Neuronal stem cell (in vitro differentiated cells): ENCODE results near the gene MACF1.
A peak's percentile ranks its signal among the peaks of the same experiment; 100 is the strongest.

Experiments used
- DNase-seq: peaks from one replicate; pipeline ENCODE4 v3.0.0-alpha.2; 2013; ENCODE audit warnings: low spot score
- H2AFZ ChIP-seq: one replicate; pipeline ENCODE4 v1.6.1; 2013; ENCODE audit warnings: mild to moderate bottlenecking, low read length, inconsistent platforms
- H2AK5ac ChIP-seq: 2 replicates; pipeline ENCODE4 v1.6.1; 2013; ENCODE audit warnings: low read depth, mild to moderate bottlenecking, inconsistent platforms, low read length, moderate library complexity, mixed read lengths
- H2BK120ac ChIP-seq: 2 replicates; pipeline ENCODE4 v1.6.1; 2013; ENCODE audit warnings: low read depth, mild to moderate bottlenecking, inconsistent platforms, low read length, moderate library complexity, mixed read lengths
- H2BK12ac ChIP-seq: one replicate; pipeline ENCODE4 v1.6.1; 2013; ENCODE audit warnings: low read length, inconsistent platforms
- H2BK15ac ChIP-seq: 2 replicates; pipeline ENCODE4 v1.6.1; 2013; ENCODE audit warnings: mild to moderate bottlenecking, low read length, inconsistent platforms, mixed read lengths
- H2BK5ac ChIP-seq: one replicate; pipeline ENCODE4 v1.6.1; 2013; ENCODE audit warnings: inconsistent platforms, mild to moderate bottlenecking, low read length, moderate library complexity
- H3K14ac ChIP-seq: one replicate; pipeline ENCODE4 v1.6.1; 2013; ENCODE audit warnings: low read length, inconsistent platforms
- H3K18ac ChIP-seq: 2 replicates; pipeline ENCODE4 v1.6.1; 2013; ENCODE audit warnings: low read length, inconsistent platforms
- H3K23ac ChIP-seq: 2 replicates; pipeline ENCODE4 v1.6.1; 2013; ENCODE audit warnings: low read depth, mild to moderate bottlenecking, mixed read lengths, low read length, inconsistent platforms; ENCODE audit not compliant: poor library complexity
- H3K27ac ChIP-seq: replicated peaks from 3 replicates; pipeline ENCODE4 v1.5.1; 2013; ENCODE audit warnings: low read length, inconsistent platforms
- H3K27me3 ChIP-seq, 3 experiments: 2 replicates each; pipeline ENCODE4 v1.6.1; 2013; ENCODE audit warnings: low read length in 3 of 3, mild to moderate bottlenecking in 2 of 3, inconsistent platforms in 1 of 3, low read depth in 1 of 3, mixed read lengths in 1 of 3, moderate library complexity in 1 of 3; ENCODE audit not compliant: control insufficient read depth in 3 of 3, insufficient read depth in 3 of 3
- H3K36me3 ChIP-seq, 2 donors: replicated peaks in 1 of 2; 2 replicates each; pipeline ENCODE4 v1.6.1; 2013; ENCODE audit warnings: low read length in 2 of 2; ENCODE audit not compliant: control insufficient read depth in 2 of 2, insufficient read depth in 2 of 2
- H3K4ac ChIP-seq: 2 replicates; pipeline ENCODE4 v1.6.1; 2013; ENCODE audit warnings: inconsistent platforms, mild to moderate bottlenecking, low read length, moderate library complexity
- H3K4me1 ChIP-seq, 2 donors: 1 replicate in 1 of 2; 2 replicates in 1 of 2; pipeline ENCODE4 v1.6.1; 2013; ENCODE audit warnings: low read length in 2 of 2, low read depth in 1 of 2; ENCODE audit not compliant: control insufficient read depth in 2 of 2, insufficient read depth in 1 of 2
- H3K4me2 ChIP-seq: one replicate; pipeline ENCODE4 v1.6.1; 2013; ENCODE audit warnings: mild to moderate bottlenecking, low read length, inconsistent platforms; ENCODE audit not compliant: insufficient read depth, poor library complexity, severe bottlenecking
- H3K4me3 ChIP-seq, 2 donors: 2 replicates each; pipeline ENCODE4 v1.5.1; 2013; ENCODE audit warnings: low read length in 2 of 2, mild to moderate bottlenecking in 2 of 2, inconsistent platforms in 1 of 2, moderate library complexity in 1 of 2
- H3K79me1 ChIP-seq: one replicate; pipeline ENCODE4 v1.6.1; 2013; ENCODE audit warnings: low read depth, mild to moderate bottlenecking, inconsistent platforms, low read length, moderate library complexity
- H3K9ac ChIP-seq: one replicate; pipeline ENCODE4 v1.6.1; 2013; ENCODE audit warnings: mild to moderate bottlenecking, low read depth, low read length, inconsistent platforms; ENCODE audit not compliant: poor library complexity
- H3K9me3 ChIP-seq, 2 donors: replicated peaks in 1 of 2; 2 replicates each; pipeline versions ENCODE3 to v1.6.1; 2013; ENCODE audit warnings: low read length in 2 of 2, mild to moderate bottlenecking in 2 of 2, inconsistent platforms in 1 of 2, low read depth in 1 of 2, mixed read lengths in 1 of 2, moderate library complexity in 1 of 2; ENCODE audit not compliant: control insufficient read depth in 2 of 2, insufficient read depth in 1 of 2
- H4K8ac ChIP-seq: one replicate; pipeline ENCODE4 v1.6.1; 2013; ENCODE audit warnings: low read depth, mild to moderate bottlenecking, inconsistent platforms, low read length, moderate library complexity
- H4K91ac ChIP-seq: one replicate; pipeline ENCODE4 v1.6.1; 2013; ENCODE audit warnings: low read length, low read depth, mild to moderate bottlenecking, inconsistent platforms; ENCODE audit not compliant: poor library complexity
- WGBS, 2 donors: extraction: QIAGEN DNeasy Blood & Tissue Kit; methylation state at CpG; one replicate each; pipeline ENCODE4 v1.1.7; 2013; ENCODE audit warnings: missing lambda C conversion rate in 2 of 2, mixed read lengths in 1 of 2; ENCODE audit not compliant: insufficient read length in 2 of 2, insufficient replicate concordance in 1 of 2; ENCODE audit errors: extremely low coverage in 2 of 2; 5-methylcytosine and 5-hydroxymethylcytosine counted together

Gene MACF1

GRCh38 chr1:39164256-39164655 is 40.2 kb upstream of the MACF1 start:
- Histone ChIP-seq H3K4ac (no peak overlapping the region), H3K23ac (no peak overlapping the region), H4K91ac (no peak overlapping the region), H3K4me2 (no peak overlapping the region), H2BK12ac (no peak overlapping the region), H2BK15ac (no peak overlapping the region), H3K79me1 (no peaks in the 10 kb centered on the region), H3K4me1 (peaks cover 7 to 14% of the 10 kb centered on the region in 2 donors), H2BK5ac (no peak overlapping the region), H3K27ac (peak overlapping the region; percentile 29), H3K9ac (no peak overlapping the region), H4K8ac (no peak overlapping the region), H3K36me3 (peaks cover 0 to 5% of the 10 kb centered on the region in 2 donors), H2AFZ (no peak overlapping the region), H3K18ac (no peak overlapping the region), H2BK120ac (no peak overlapping the region), H3K9me3 (no peaks in the 10 kb centered on the region), H3K14ac (no peak overlapping the region), H3K4me3 (no peak overlapping the region), H2AK5ac (no peak overlapping the region), H3K27me3 (no peaks in the 10 kb centered on the region)
- DNase-seq = no peak

GRCh38 chr1:39165049-39165448 is 39.4 kb upstream of the MACF1 start:
- DNase-seq = no peak
- no peak overlapping the region for H2BK5ac ChIP-seq
- no peak overlapping the region for H4K8ac ChIP-seq
- peak overlapping the region; percentile 15 for H3K27ac ChIP-seq
- H2BK120ac ChIP-seq = no peak overlapping the region
- H2AFZ ChIP-seq = no peak overlapping the region
- no peaks in the 10 kb centered on the region for H3K9me3 ChIP-seq
- H3K9ac ChIP-seq = no peak overlapping the region
- H3K27me3 ChIP-seq = no peaks in the 10 kb centered on the region
- peaks cover 0 to 5% of the 10 kb centered on the region in 2 donors for H3K36me3 ChIP-seq
- H3K4me3 ChIP-seq = no peak overlapping the region
- H2AK5ac ChIP-seq = no peak overlapping the region
- H2BK12ac ChIP-seq = no peak overlapping the region
- H3K23ac ChIP-seq = no peak overlapping the region
- no peak overlapping the region for H2BK15ac ChIP-seq
- no peak overlapping the region for H3K18ac ChIP-seq
- H4K91ac ChIP-seq = no peak overlapping the region
- no peak overlapping the region for H3K4me2 ChIP-seq
- peaks cover 7 to 12% of the 10 kb centered on the region in 2 donors for H3K4me1 ChIP-seq
- no peaks in the 10 kb centered on the region for H3K79me1 ChIP-seq
- H3K4ac ChIP-seq = no peak overlapping the region
- no peak overlapping the region for H3K14ac ChIP-seq
- WGBS, 2 donors = no CpG with 5 or more reads among the region's 2 CpGs

GRCh38 chr1:39165488-39165887 is 39.0 kb upstream of the MACF1 start:
- Histone ChIP-seq H3K27ac (no peak overlapping the region), H2AK5ac (no peak overlapping the region), H2AFZ (no peak overlapping the region), H3K4me1 (peaks cover 10 to 13% of the 10 kb centered on the region in 2 donors), H3K4me3 (no peak overlapping the region), H3K23ac (no peak overlapping the region), H3K36me3 (peaks cover 0 to 5% of the 10 kb centered on the region in 2 donors), H4K8ac (no peak overlapping the region), H3K14ac (no peak overlapping the region), H2BK12ac (no peak overlapping the region), H3K27me3 (no peaks in the 10 kb centered on the region), H2BK120ac (no peak overlapping the region), H3K4me2 (no peak overlapping the region), H3K18ac (no peak overlapping the region), H2BK15ac (no peak overlapping the region), H3K9me3 (no peaks in the 10 kb centered on the region), H3K79me1 (no peaks in the 10 kb centered on the region), H4K91ac (no peak overlapping the region), H3K4ac (no peak overlapping the region), H2BK5ac (no peak overlapping the region), H3K9ac (no peak overlapping the region)
- no CpG with 5 or more reads among the region's 1 CpG for WGBS, 2 donors
- DNase-seq = no peak

GRCh38 chr1:39167632-39168209 is 36.8 kb upstream of the MACF1 start:
- Histone ChIP-seq H3K27ac (peak overlapping the region; percentile 37), H3K4me1 (peaks cover 19 to 21% of the 10 kb centered on the region in 2 donors)
- WGBS, 2 donors = no CpG with 5 or more reads among the region's 5 CpGs

More at GRCh38 chr1:39167632-39168209, 36.8 kb upstream of the MACF1 start:
- H2AFZ ChIP-seq = no peak overlapping the region
- no peaks in the 10 kb centered on the region for H3K36me3 ChIP-seq
- no peak overlapping the region for H2BK120ac ChIP-seq
- no peak overlapping the region for H3K23ac ChIP-seq
- H3K79me1 ChIP-seq = no peaks in the 10 kb centered on the region
- no peak overlapping the region for H3K4me3 ChIP-seq
- no peaks in the 10 kb centered on the region for H3K9me3 ChIP-seq
- no peak overlapping the region for H2BK15ac ChIP-seq
- no peak overlapping the region for H4K91ac ChIP-seq
- no peak for DNase-seq
- H4K8ac ChIP-seq = no peak overlapping the region
- H3K4me2 ChIP-seq = no peak overlapping the region
- no peak overlapping the region for H3K9ac ChIP-seq
- H2BK12ac ChIP-seq = no peak overlapping the region
- H3K18ac ChIP-seq = no peak overlapping the region
- no peaks in the 10 kb centered on the region for H3K27me3 ChIP-seq
- no peak overlapping the region for H2BK5ac ChIP-seq
- H2AK5ac ChIP-seq = no peak overlapping the region
- H3K4ac ChIP-seq = no peak overlapping the region
- no peak overlapping the region for H3K14ac ChIP-seq
